ENCODE data around the gene PAQR3.
A peak's percentile ranks its signal among the peaks of the same experiment; 100 is the strongest.

Gene PAQR3

GRCh38 chr4:78953231-78953630 is 14.0 kb upstream of the PAQR3 start:
- no peak overlapping the region for H3K4me3 ChIP-seq (replicated peaks; ENCODE audit: low read depth, low read length)
- TF ChIP-seq CTCF (IDR thresholded peaks at IDR 0.05; ENCODE audit: insufficient read depth, low read length, poor library complexity, severe bottlenecking), result no peak
- H3K27me3 ChIP-seq (replicated peaks; ENCODE audit: control insufficient read depth, insufficient read depth, low read length), result no peaks in the 10 kb centered on the region
- H3K36me3 ChIP-seq (ENCODE audit: control insufficient read depth, insufficient read depth, low read length), result no peaks in the 10 kb centered on the region
- no peak for DNase-seq (ENCODE audit: extremely low read depth, insufficient read length)

- H3K36me3 ChIP-seq (ENCODE audit: control insufficient read depth, insufficient read depth, low read length), result no peaks in the 10 kb centered on the region
- no peaks in the 10 kb centered on the region for H3K27me3 ChIP-seq (replicated peaks; ENCODE audit: control insufficient read depth, insufficient read depth, low read length)
- no peak for DNase-seq (ENCODE audit: extremely low read depth, insufficient read length)
- peak; percentile 69 for TF ChIP-seq CTCF (IDR thresholded peaks at IDR 0.05; ENCODE audit: insufficient read depth, low read length, poor library complexity, severe bottlenecking)
- H3K4me3 ChIP-seq (replicated peaks; ENCODE audit: low read depth, low read length), result no peak overlapping the region
Observed at GRCh38 chr4:78951862-78952472, 12.7 kb upstream of the PAQR3 start.

- H3K4me3 ChIP-seq (replicated peaks; ENCODE audit: low read depth, low read length), result no peak overlapping the region
- no peak for TF ChIP-seq CTCF (IDR thresholded peaks at IDR 0.05; ENCODE audit: insufficient read depth, low read length, poor library complexity, severe bottlenecking)
- no peak for DNase-seq (ENCODE audit: extremely low read depth, insufficient read length)
- H3K36me3 ChIP-seq (ENCODE audit: control insufficient read depth, insufficient read depth, low read length), result no peaks in the 10 kb centered on the region
- no peaks in the 10 kb centered on the region for H3K27me3 ChIP-seq (replicated peaks; ENCODE audit: control insufficient read depth, insufficient read depth, low read length)
Observed at GRCh38 chr4:78949735-78950134, 10.5 kb upstream of the PAQR3 start.

- Histone ChIP-seq H3K4me3 (replicated peaks; ENCODE audit: low read depth, low read length) (no peak overlapping the region), H3K27me3 (replicated peaks; ENCODE audit: control insufficient read depth, insufficient read depth, low read length) (no peaks in the 10 kb centered on the region), H3K36me3 (ENCODE audit: control insufficient read depth, insufficient read depth, low read length) (no peaks in the 10 kb centered on the region)
- TF ChIP-seq CTCF (IDR thresholded peaks at IDR 0.05; ENCODE audit: insufficient read depth, low read length, poor library complexity, severe bottlenecking), result no peak
- DNase-seq (ENCODE audit: extremely low read depth, insufficient read length), result no peak
Observed at GRCh38 chr4:78945651-78946179, 6.5 kb upstream of the PAQR3 start.

- no peak for DNase-seq (ENCODE audit: extremely low read depth, insufficient read length)
- no peaks in the 10 kb centered on the region for H3K36me3 ChIP-seq (ENCODE audit: control insufficient read depth, insufficient read depth, low read length)
- TF ChIP-seq CTCF (IDR thresholded peaks at IDR 0.05; ENCODE audit: insufficient read depth, low read length, poor library complexity, severe bottlenecking), result no peak
- H3K27me3 ChIP-seq (replicated peaks; ENCODE audit: control insufficient read depth, insufficient read depth, low read length), result no peaks in the 10 kb centered on the region
- H3K4me3 ChIP-seq (replicated peaks; ENCODE audit: low read depth, low read length), result no peak overlapping the region
Observed at GRCh38 chr4:78944381-78944780, 5.1 kb upstream of the PAQR3 start.

- TF ChIP-seq CTCF (IDR thresholded peaks at IDR 0.05; ENCODE audit: insufficient read depth, low read length, poor library complexity, severe bottlenecking), result no peak
- no peaks in the 10 kb centered on the region for H3K27me3 ChIP-seq (replicated peaks; ENCODE audit: control insufficient read depth, insufficient read depth, low read length)
- DNase-seq (ENCODE audit: extremely low read depth, insufficient read length), result no peak
- no peaks in the 10 kb centered on the region for H3K36me3 ChIP-seq (ENCODE audit: control insufficient read depth, insufficient read depth, low read length)
- H3K4me3 ChIP-seq (replicated peaks; ENCODE audit: low read depth, low read length), result no peak overlapping the region
Observed at GRCh38 chr4:78940752-78941151, 1.5 kb upstream of the PAQR3 start.
